ENCODE measurements around the gene PROM2.

The PROM2 gene

DNA sequence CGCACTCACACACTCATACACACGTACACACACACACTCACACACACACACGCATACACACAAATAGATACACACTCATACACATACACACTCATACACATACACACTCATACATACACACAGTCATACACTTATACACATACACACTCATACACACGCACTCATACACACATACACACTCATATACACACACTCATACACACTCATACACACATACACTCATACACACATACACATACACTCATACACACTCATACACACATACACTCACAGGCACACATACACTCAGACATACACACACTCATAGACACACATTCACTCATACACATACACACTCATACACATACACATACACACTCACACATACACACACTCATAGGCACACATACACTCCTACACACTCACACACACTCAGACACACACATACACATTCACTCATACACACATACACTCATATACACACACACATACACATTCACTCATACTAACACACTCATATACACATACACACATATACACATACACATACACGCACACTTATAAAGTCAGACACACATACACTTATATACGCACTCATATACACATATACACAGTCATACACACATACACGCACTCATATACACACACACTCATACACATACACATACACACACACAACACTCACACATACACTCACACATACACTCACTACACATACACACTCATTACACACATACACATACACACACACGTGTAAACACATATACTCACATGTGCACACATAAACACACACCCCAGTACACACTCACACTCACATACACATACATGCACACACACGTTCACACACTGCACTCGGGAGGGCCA is 51.6 kb downstream of the PROM2 start:
- no peak for DNase-seq

GRCh38 chr2:95326433-95327140 is 52.3 kb downstream of the PROM2 start:
- no peak for DNase-seq

- no peak for DNase-seq
These were observed 53.6 kb downstream of the PROM2 start for GRCh38 chr2:95327861-95328260.

- DNase-seq, result no peak
These were observed 54.3 kb downstream of the PROM2 start for GRCh38 chr2:95328358-95329125.

DNA sequence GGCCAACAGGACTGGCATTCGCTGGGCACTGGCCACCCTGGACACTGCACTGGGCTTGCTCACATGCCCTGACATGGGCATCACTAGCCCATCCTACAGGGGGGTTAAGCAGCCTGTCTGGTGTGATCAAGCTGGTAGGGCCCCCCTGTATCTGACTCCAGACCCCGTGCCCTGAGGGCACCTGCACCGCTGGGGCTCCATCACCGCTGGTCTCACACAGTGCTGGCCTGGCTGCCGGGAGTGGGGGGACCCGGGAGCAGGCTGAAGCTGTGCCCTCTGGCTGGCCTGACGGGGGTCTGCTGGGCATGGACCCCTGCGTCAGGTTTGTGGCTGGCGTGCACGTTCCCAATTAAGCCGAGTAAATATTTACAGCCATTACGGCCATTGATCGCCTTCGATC is 55.2 kb downstream of the PROM2 start:
- DNase-seq, result no peak

DNA sequence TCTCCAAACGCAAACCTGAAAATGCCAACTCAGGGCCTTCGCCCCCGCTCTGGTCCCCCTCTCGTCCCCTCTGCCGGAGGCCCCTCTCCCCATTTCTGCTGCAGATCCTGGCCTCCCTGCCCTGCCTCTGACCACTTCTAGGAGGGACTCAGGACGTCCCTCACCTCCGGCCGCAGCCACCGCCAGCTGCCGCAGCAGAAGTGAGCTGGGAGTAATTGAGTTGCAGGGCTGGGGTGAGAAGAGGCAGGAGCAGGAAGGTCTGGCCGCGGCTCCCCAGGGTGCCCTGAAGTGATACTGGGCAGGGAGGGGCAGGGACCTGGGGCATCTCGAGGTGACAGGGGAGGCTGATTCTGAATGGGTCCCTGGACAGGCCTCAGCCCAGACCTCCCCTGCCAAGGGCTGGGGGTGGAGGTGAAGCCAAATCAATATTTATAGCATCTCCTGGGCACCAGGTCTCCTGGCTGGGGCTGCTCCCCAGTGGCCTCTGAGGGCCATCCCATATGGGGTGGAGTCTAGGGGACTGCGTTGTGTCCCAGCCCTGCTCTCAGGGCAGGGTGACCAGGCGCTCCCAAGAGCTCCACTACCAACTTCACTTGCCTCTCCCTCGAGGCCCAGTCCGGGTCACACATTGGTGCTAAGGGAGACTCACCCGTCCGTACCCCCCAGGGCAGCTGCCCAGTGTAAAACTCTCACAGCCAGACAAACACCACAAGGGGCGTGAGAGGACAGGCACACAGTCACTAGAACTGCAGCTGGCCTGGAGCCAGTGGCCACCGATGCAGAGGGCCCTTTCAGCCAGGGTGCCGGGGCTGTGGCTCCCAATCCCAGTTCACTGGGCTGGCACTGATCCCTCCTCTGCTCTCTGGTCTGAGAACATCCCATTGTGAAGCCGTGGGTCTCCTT is 55.9 kb downstream of the PROM2 start:
- DNase-seq, result no peak

DNA sequence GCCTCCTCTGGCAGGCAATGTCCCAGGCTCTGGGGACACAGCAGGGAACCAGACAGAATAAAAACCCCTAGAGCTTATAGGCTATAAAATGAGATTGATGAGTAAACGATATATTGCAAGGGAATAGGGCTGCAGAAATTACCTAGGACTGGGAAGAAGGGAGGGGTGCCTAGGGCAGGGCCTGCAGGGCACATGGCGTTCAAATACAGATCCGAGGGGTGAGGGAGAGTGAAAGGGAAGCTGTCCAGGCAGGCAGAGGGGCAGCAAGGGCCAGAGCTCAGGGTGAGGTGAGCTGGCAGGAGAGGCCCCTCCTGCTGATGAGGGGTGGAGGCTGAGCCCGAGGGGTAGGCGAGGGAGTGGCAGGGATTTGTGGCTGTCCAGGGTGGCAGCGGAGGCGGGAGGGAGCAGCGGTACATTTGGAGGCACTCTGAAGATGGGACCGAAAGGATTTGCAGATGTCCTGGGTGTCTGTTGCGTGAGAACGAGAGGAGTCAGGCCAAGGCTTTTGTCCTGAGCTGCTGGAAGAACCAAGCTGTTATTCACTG is 56.6 kb downstream of the PROM2 start:
- DNase-seq, result no peak

DNA sequence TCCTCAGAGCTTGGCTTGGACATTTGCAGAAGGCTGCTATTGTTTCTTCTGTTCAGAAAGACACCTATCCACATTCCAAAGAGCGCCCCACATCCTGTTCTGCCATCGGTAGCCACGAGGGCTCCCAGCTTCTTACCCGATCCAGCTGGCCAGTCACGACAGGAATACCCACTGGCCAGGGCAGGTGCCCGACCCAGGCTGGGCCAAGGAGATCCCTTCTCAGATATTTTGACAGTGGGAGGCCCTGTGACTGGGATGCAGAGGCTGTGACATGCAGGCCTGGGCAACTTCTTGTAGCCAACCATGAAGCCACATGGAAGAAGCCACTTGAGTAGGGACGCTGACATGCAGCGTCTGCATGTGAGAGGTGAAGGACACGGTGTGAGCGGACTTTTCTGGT is 57.4 kb downstream of the PROM2 start:
- no peak for DNase-seq

- no peak for DNase-seq
These were observed 57.8 kb downstream of the PROM2 start for GRCh38 chr2:95332036-95332435.

- no peak for DNase-seq
These were observed 58.8 kb downstream of the PROM2 start for GRCh38 chr2:95333056-95333455.

DNA sequence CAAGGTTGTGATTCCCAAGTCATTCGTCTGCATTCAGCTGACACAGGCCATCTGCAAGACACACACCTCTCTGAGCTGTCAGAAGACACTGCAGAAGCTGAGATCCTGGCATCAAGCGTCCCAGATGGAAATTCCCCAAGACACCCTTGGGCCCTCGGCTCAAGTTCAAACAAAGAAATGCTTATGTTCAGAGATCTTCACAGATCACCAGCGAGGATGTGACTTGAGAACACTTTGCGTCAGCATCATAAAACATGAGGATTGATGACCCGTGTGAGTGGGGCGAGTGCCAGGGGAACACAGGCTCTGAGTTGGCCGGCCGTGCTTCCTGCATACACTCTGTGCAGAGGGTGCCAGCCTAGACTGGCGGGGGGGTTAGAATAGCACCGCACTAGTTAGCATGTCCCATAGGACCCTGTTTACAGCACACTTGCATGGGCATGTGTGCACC is 59.7 kb downstream of the PROM2 start:
- peak; percentile 91 for DNase-seq

- DNase-seq, result no peak
These were observed 60.8 kb downstream of the PROM2 start for GRCh38 chr2:95334916-95335641.

DNA sequence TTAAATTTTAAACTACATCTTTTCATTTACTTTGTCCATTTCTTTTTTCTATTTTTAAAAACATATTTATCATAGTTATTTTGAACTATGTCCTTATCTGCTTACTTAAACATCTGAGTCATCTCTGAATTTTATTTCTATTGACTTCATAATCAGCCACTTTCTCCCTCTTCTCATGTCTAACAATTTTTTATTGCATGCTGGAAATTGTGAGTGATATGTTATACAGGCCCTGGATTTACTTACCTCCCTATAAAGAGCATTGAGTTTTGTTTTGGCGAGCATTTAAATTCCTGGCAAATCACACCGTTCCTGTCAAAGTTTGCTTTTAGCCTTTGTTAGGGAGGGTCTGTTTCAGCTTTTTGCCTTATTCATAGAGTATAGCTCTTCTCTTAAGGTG is 62.2 kb downstream of the PROM2 start:
- DNase-seq, result no peak

GRCh38 chr2:95337829-95338228 is 63.6 kb downstream of the PROM2 start:
- DNase-seq, result no peak

Measured in T1000 (cell line).